Stimulated activated CD4-positive, alpha-beta T cell treated with anti-CD3 and anti-CD28 coated beads, Interleukin-1b, Interleukin-23, amount 100 ng/mL, for 24 hours (primary cell): ENCODE measurements around the gene KRT73.
"Not testable (repeated sequence)": the region's sequence is repeated elsewhere in the genome, so short reads cannot be mapped to it uniquely, and the experiment has no call there.

Experiments
- DNase-seq, 4 experiments: peaks; one replicate each; pipeline ENCODE4 v3.0.0-alpha.2; 2020; ENCODE audit warnings: low read depth in 4 of 4, low spot score in 1 of 4

Gene KRT73

GRCh38 chr12:52601671-52602070, 16.7 kb downstream of the KRT73 start:
- no peak for DNase-seq

- no peak for DNase-seq
These were observed 17.3 kb downstream of the KRT73 start, which contains the start of gene KRT72 for GRCh38 chr12:52600941-52601481. Gene KRT72 (minus strand): TSS chr12:52601463. CDS start chr12:52601452, 11 bp downstream.

- DNase-seq = no peak
These were observed 17.9 kb downstream of the KRT73 start for GRCh38 chr12:52600475-52600874.

GRCh38 chr12:52600071-52600470, 18.3 kb downstream of the KRT73 start:
- DNase-seq = no peak

- no peak for DNase-seq
These were observed 19.4 kb downstream of the KRT73 start for GRCh38 chr12:52598966-52599365.

GRCh38 chr12:52594237-52594636, 24.1 kb downstream of the KRT73 start:
- DNase-seq = not testable (repeated sequence)

- DNase-seq = no peak
These were observed 26.8 kb downstream of the KRT73 start for GRCh38 chr12:52591521-52591920.

GRCh38 chr12:52590021-52590420, 28.3 kb downstream of the KRT73 start:
- no peak for DNase-seq

- no peak for DNase-seq
These were observed 30.8 kb downstream of the KRT73 start for GRCh38 chr12:52587563-52587962.

GRCh38 chr12:52585946-52586345, 32.4 kb downstream of the KRT73 start:
- peak in 1 of 4 experiments; percentile 9 for DNase-seq

GRCh38 chr12:52585066-52585465, 33.3 kb downstream of the KRT73 start:
- no peak for DNase-seq

- no peak for DNase-seq
These were observed 34.1 kb downstream of the KRT73 start for GRCh38 chr12:52584156-52584682.

GRCh38 chr12:52582971-52583456, 35.3 kb downstream of the KRT73 start:
- DNase-seq = peak in 3 of 4 experiments; percentile 34 to 42 (median 36)

GRCh38 chr12:52582486-52582885, 35.9 kb downstream of the KRT73 start:
- no peak for DNase-seq

- no peak for DNase-seq
These were observed 36.9 kb downstream of the KRT73 start for GRCh38 chr12:52581481-52581880.

- no peak for DNase-seq
These were observed 37.3 kb downstream of the KRT73 start for GRCh38 chr12:52581066-52581465.

- DNase-seq = no peak
These were observed 37.9 kb downstream of the KRT73 start for GRCh38 chr12:52580496-52580895.

- no peak for DNase-seq
These were observed 38.6 kb downstream of the KRT73 start for GRCh38 chr12:52579468-52580465.

- no peak for DNase-seq
These were observed 39.9 kb downstream of the KRT73 start for GRCh38 chr12:52578469-52578868.

GRCh38 chr12:52577316-52577715, 41.0 kb downstream of the KRT73 start:
- no peak for DNase-seq

- DNase-seq = no peak
These were observed 42.4 kb downstream of the KRT73 start for GRCh38 chr12:52575948-52576347.

GRCh38 chr12:52575256-52575655, 43.1 kb downstream of the KRT73 start:
- no peak for DNase-seq
